ENCODE measurements around the gene NAT9.

DNA sequence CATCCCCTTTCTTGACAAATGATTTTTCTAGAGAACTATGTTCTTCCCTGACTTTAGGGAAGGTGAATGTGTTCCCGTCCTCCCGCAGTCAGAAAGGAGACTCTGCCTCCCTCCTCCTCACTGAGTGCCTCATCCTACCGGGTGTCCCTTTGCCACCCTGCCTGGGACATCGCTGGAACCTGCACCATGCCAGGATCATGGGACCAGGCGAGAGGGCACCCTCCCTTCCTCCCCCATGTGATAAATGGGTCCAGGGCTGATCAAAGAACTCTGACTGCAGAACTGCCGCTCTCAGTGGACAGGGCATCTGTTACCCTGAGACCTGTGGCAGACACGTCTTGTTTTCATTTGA lies 7.4 kb downstream of the NAT9 start:
- TF ChIP-seq, protein P1, sequence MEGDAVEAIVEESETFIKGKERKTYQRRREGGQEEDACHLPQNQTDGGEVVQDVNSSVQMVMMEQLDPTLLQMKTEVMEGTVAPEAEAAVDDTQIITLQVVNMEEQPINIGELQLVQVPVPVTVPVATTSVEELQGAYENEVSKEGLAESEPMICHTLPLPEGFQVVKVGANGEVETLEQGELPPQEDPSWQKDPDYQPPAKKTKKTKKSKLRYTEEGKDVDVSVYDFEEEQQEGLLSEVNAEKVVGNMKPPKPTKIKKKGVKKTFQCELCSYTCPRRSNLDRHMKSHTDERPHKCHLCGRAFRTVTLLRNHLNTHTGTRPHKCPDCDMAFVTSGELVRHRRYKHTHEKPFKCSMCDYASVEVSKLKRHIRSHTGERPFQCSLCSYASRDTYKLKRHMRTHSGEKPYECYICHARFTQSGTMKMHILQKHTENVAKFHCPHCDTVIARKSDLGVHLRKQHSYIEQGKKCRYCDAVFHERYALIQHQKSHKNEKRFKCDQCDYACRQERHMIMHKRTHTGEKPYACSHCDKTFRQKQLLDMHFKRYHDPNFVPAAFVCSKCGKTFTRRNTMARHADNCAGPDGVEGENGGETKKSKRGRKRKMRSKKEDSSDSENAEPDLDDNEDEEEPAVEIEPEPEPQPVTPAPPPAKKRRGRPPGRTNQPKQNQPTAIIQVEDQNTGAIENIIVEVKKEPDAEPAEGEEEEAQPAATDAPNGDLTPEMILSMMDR (IDR thresholded peaks at IDR 0.05; ENCODE audit: poor library complexity), result no peak
- no peak for TF ChIP-seq EZH2phosphoT487 (IDR thresholded peaks at IDR 0.05; ENCODE audit: low read depth, severe bottlenecking, unreplicated experiment)
